Activated naive CD8-positive, alpha-beta T cell treated with anti-CD3 and anti-CD28 coated beads, Interleukin-2, amount 50 U/mL, for 16 hours (primary cell): ENCODE measurements around the gene ZAP70.
"Not testable (repeated sequence)": the region's sequence is repeated elsewhere in the genome, so short reads cannot be mapped to it uniquely, and the experiment has no call there.

Source experiments
- DNase-seq: peaks from one replicate; pipeline ENCODE4 v3.0.0-alpha.2; 2020; ENCODE audit warnings: low read depth, low spot score

The ZAP70 gene

GRCh38 chr2:97713296-97714083 lies at the start of gene ZAP70:
TSS of gene ZAP70 (plus strand) at chr2:97713576. CDS start at chr2:97724037, 10,461 bp downstream.
- DNase-seq: peak; percentile 34

GRCh38 chr2:97663626-97663961 lies 49.8 kb upstream of the ZAP70 start:
- DNase-seq: no peak

GRCh38 chr2:97663962-97664635 lies 49.3 kb upstream of the ZAP70 start, which contains the start of gene ACTR1B:
TSS of gene ACTR1B (minus strand) at chr2:97664044. CDS start at chr2:97663890, 154 bp downstream.
- peak; percentile 94 for DNase-seq

- DNase-seq: no peak
Measured at GRCh38 chr2:97664636-97664970, 48.8 kb upstream of the ZAP70 start.

- no peak for DNase-seq
Measured at GRCh38 chr2:97669448-97669847, 43.9 kb upstream of the ZAP70 start, which contains the start of gene C2orf92. TSS of gene C2orf92 (plus strand) at chr2:97669713. CDS start at chr2:97669789, 76 bp downstream.

GRCh38 chr2:97670471-97670870 lies 42.9 kb upstream of the ZAP70 start:
- no peak for DNase-seq

- DNase-seq: no peak
Measured at GRCh38 chr2:97671526-97671925, 41.9 kb upstream of the ZAP70 start.

GRCh38 chr2:97672606-97673140 lies 40.7 kb upstream of the ZAP70 start:
- not testable (repeated sequence) for DNase-seq

GRCh38 chr2:97673182-97673914 lies 40.0 kb upstream of the ZAP70 start:
- DNase-seq: no peak

GRCh38 chr2:97673915-97674283 lies 39.5 kb upstream of the ZAP70 start:
- DNase-seq: no peak

- DNase-seq: no peak
Measured at GRCh38 chr2:97675430-97676113, 37.8 kb upstream of the ZAP70 start.

GRCh38 chr2:97676620-97677019 lies 36.8 kb upstream of the ZAP70 start:
- no peak for DNase-seq

GRCh38 chr2:97677480-97677879 lies 35.9 kb upstream of the ZAP70 start:
- no peak for DNase-seq

- no peak for DNase-seq
Measured at GRCh38 chr2:97678298-97678697, 35.1 kb upstream of the ZAP70 start.

- not testable (repeated sequence) for DNase-seq
Measured at GRCh38 chr2:97687235-97687634, 26.1 kb upstream of the ZAP70 start.

GRCh38 chr2:97688062-97688827 lies 25.1 kb upstream of the ZAP70 start:
- DNase-seq: no peak

GRCh38 chr2:97691166-97691565 lies 22.2 kb upstream of the ZAP70 start:
- no peak for DNase-seq

- DNase-seq: no peak
Measured at GRCh38 chr2:97693476-97693875, 19.9 kb upstream of the ZAP70 start.

- no peak for DNase-seq
Measured at GRCh38 chr2:97695744-97696143, 17.6 kb upstream of the ZAP70 start.

- peak; percentile 89 for DNase-seq
Measured at GRCh38 chr2:97697252-97698235, 15.8 kb upstream of the ZAP70 start.
